Activated CD8-positive, alpha-beta memory T cell treated with anti-CD3 and anti-CD28 coated beads for 36 hours (primary cell): ENCODE data around the gene UGGT1. TPM values are rescaled to one million over a fixed set of nuclear protein-coding genes. Genes with fewer than 3 reads are reported as not detected.
"Not testable (repeated sequence)": the region's sequence is repeated elsewhere in the genome, so short reads cannot be mapped to it uniquely, and the experiment has no call there.

Source experiments
- CTCF ChIA-PET: fragments of 350-600 bp; sonication (Branson Sonifier 250); formaldehyde crosslinking; loops from one replicate; lab custom pipeline; 2021; ENCODE audit warnings: antibody characterized with exemption; lab: Charles Lee
- POLR2A ChIA-PET: fragments of 350-600 bp; sonication (Branson Sonifier 250); formaldehyde crosslinking; loops from one replicate; lab custom pipeline; 2021; ENCODE audit warnings: antibody characterized with exemption; lab: Charles Lee
- total RNA-seq, 2 experiments: library from RNA; stranded (reverse); gene quantifications; one replicate each; pipeline ENCODE4 v1.2.3, GENCODE V29; 2021

The UGGT1 gene
- total RNA-seq, 2 experiments from 2014 or later: 54.1 to 55.6 TPM

DNA sequence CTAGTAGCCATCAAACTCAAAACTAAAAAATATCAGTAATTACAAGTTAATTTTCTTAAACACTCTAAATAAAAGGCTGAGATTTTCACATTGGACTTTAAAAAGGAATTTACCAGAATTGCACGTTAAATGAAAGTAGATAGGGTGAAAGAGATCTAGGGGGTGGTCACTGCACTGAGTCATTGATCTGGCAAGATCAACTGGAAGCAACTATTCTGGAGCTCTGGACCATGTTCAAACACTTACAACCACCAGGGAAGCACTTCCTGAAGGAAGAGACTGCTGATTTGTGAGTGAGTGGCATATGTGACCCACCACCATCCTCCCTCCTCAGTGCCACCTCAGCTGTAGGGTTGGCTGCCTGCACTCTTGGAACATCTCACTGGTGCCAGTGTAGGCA, 111.8 kb downstream of the UGGT1 start:
- POLR2A ChIA-PET: interaction anchor here (0.9 kb wide), 1 partner anchor 10 kb away, joined by 3 read pairs; no protein-coding TSS in a partner anchor
- CTCF ChIA-PET: no interaction called here

DNA sequence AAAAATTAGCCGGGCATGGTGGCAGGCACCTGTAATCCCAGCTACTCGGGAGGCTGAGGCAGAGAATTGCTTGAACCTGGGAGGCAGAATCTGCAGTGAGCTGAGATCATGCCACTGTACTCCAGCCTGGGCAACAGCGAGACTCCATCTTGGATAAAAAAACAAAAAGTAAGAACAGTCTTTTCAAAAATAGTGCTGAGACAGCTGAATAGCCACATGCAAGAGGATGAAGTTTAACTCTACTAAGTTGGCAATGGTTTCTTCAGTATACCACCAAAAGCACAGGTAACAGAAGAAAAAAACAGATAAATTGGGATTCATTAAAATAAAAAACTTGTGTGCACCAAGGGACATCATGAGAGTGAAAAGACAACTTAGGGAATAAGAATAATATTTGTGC, 115.2 kb downstream of the UGGT1 start:
- ChIA-PET POLR2A (no interaction called here), CTCF (no interaction called here)

DNA sequence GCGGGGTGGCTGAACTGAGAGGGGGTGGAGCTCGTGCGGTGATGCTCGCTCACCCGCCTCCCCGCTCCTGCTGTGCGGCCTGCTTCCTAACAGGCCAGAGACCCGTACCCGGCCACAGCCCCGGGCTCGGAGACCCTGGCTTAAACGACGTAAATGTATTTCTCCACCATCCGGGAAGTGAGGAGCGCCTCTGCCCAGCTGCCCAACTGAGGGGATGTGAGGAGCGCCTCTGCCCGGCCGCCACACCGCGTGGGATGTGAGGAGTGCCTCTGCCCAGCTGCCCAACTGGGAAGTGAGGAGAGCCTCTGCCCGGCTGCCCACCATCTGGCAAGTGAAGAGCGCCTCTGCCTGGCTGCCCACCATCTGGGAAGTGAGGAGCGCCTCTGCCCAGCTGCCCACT, 117.0 kb downstream of the UGGT1 start:
- CTCF ChIA-PET: no interaction called here

DNA sequence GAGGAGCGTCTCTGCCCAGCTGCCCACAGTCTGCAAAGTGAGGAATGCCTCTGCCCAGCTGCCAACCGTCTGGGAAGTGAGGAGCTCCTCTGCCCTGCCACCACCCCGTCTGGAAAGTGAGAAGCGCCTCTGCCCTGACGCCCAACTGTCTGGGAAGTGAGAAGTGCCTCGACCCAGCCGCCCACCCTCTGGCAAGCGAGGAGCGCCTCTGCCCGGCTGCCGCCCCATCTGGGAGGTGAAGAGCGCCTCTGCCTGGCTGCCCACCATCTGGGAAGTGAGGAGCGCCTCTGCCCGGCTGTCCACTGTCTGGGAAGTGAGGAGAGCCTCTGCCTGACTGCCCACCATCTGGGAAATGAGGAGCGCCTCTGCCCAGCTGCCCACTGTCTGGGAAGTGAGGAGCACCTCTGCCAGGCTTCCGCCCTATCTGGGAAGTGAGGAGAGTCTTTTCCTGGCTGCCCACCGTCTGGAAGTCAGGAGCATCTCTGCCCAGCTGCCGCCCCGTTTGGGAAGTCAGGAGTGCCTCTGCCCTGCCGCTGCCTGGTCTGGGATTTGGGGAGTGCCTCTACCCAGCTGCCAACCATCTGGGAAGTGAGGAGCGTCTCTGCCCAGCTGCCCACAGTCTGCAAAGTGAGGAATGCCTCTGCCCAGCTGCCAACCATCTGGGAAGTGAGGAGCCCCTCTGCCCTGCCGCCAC, 117.8 kb downstream of the UGGT1 start:
- POLR2A ChIA-PET, CTCF ChIA-PET: not testable (repeated sequence)

More for the DNA sequence above, 117.0 kb downstream of the UGGT1 start:
- POLR2A ChIA-PET: no interaction called here

DNA sequence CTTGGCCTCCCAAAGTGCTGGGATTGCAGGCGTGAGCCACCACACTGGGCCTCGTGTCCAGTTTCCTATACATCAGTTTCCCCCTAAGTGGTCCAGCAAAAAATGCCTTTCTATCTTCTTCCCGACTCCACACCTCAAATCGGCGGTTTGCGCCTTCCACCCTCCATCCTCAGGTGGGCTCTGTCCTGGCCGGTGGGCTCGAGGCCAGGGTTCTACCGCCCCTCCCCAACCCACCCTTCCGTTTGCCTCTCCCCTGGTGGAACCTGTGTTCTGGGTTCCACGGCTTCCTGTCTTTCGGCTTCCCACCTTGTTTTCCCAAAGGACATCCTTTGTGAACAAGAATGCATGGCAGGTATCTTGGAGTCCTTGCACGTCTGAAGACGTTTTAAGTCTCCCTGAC, 123.3 kb downstream of the UGGT1 start:
- ChIA-PET CTCF (no interaction called here), POLR2A (no interaction called here)

DNA sequence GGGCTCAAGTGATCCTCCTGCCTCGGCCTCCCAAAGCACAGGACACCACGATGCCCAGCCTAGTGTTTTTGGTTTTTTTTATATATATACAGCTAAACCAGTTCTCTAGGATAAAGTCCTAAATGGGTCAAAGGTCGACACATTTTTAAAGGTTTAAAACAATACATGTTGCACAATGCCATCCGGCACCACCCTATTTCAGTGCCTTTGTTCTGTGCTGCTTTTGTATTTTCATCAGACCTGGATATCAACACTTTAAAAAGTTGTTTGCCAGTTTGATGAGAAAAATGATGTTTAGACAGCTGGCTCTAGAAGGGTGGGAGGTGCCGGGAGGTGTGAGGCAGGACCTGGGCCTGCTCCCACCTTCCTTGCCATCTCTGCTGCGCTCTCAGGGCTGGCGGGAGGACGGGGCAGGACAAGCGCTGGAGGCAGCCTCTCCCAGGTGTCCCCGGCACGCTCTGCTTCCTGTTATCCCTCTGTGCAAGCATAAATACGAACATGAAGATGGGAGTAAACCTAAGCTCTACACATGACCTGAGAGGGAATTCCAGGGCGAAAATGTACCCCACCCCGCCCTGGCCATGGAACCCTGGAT, 124.0 kb downstream of the UGGT1 start:
- ChIA-PET POLR2A (no interaction called here), CTCF (no interaction called here)

DNA sequence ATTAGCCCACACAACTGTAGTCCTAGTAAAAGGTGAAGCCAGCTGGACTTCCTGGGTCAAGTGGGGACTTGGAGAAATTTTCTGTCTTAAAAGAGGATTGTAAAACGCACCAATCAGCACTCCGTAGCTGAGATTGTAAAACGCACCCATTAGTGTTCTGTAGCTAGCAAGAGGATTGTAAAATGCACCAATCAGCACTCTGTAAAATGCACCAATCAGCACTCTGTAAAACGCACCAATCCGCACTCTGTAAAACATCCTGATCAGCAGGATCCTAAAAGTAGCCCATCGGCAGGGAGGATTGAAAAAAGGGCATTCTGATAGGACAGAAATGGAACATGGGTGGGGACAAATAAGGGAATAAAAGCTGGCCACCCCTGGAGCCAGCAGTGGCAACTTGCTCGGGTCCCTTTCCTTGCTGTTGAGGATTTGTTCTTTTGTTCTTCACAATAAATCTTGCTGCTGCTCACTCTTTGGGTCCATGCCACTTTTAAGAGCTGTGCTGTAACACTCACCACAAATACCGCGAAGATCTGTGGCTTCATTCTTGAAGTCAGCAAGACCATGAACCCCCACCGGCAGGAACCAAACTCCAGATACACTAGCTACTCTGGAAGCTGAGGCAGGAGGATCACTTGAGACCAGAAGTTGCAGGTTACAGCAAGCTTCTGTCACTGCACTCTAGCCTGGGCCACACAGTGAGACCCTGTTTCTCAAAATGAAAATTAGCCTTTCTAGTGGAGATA, 125.1 kb downstream of the UGGT1 start:
- CTCF ChIA-PET: no interaction called here
- POLR2A ChIA-PET: no interaction called here

DNA sequence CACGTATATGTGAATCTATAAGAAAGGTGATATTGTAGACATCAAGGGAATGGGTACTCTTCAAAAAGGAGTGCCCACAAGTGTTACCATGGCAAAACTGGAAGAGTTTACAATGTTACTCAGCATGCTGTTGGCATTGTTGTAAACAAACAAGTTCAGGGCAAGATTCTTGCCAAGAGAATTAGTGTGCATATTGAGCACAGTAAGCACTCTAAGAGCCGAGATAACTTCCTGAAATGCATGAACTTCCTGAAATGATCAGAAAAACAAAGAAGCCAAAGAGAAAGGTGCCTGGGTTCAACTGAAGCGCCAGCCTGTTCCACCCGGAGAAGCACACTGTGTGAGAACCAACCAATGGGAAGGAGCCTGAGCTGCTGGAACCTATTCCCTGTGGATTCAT, 126.7 kb downstream of the UGGT1 start:
- ChIA-PET CTCF (no interaction called here), POLR2A (no interaction called here)

DNA sequence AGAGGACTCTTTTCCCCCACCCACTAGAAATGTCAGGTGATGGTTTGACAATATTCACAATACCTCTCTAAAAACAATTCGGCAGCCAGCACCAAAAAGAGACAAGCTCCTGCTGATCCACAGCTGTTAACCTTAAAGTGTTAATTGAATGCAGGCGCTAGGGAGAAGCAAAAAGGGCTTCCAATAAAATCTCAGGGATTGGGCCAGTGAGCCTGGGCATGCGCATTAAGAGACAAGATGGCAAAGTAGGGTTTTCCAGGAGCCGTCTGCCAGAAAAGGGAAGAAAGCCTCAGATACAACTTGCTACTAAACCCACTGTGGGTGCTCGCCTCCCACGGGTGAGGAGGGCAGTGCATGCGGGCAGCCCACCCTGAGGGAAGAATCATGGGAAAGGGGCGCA, 128.9 kb downstream of the UGGT1 start:
- ChIA-PET CTCF (no interaction called here), POLR2A (no interaction called here)

DNA sequence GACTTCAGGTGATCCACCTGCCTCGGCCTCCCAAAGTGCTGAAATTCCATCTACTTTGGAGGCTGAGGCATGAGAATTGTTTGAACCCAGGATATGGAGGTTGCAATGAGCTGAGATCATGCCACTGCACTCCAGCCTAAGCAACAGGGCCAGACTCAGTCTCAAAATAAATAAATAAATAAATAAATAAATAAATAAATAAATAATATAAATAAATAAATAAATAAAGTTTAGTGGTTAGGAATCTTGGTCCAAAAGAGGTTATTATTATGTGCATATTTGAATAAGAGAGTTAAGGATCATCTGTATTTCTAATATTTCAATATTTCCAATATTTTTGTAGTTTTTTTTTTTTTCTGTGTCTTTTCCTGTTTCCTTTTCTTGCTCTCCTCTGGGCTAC, 136.9 kb downstream of the UGGT1 start:
- POLR2A ChIA-PET: interaction anchor here (0.7 kb wide), 1 partner anchor 63 kb away, joined by 3 read pairs; no protein-coding TSS in a partner anchor
- CTCF ChIA-PET: no interaction called here

DNA sequence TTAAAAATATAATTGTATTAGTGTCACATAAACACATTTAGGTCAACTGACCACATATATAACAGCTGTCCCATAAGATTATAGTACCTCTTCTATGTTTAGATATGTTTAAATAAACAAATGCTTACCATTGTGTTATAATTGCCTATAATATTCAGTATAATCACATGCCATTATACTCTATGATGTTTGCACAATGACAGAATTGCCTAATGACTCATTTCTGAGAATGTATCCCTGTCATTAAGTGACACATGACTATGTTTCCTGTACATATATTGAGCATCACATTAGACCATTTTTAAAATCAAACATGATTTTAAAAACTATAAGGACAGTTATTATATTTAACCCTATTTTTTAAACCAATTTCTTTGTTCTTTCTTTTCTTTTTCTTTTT, 137.9 kb downstream of the UGGT1 start:
- ChIA-PET POLR2A (interaction anchor here (0.6 kb wide), 1 partner anchor 741 kb away, joined by 6 read pairs; no protein-coding TSS in a partner anchor), CTCF (no interaction called here)

DNA sequence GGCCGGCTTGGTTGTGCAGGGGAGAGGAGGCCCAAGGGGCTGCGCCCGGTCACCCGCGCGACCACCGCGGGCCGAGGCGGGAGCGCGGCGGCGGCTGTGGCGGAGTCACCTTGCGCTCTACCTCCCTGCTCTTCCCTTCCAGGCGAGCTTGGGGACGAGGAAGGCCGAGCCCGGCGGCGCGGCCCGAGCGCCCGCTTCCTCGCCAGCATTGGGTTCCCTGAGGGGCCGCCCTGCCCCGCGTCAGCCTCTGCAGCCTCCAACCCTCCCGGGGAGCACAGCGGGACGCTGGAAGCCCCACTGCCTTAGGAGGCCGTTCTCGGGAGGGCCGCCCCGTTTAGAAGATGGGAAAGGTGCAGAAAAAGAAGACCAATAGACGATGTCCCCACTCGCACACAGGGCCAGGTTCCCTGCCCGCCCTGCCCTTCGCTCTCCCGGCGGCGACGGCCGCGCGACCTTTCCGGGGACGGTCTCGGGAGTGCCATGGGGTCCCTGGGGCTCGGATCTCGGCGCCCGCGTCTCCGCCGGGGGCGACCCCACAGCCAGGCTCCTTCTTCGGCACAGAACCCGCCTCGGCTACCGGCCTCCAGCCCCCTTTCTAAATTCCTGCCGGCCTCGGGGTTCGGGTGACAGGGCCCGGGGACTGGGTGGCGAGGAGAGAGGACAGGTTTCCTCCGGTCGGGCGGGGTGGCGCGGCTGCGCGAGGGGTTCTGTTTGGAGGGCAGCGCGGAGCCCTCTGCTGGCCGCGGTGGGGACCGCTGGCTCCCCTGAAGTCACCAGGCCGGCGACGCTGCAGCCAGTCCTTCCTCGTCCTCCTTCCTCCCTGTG, 142.2 kb downstream of the UGGT1 start:
- ChIA-PET POLR2A (no interaction called here), CTCF (interaction anchor here (0.8 to 1.5 kb wide), 4 partner anchors 12 to 170 kb away, joined by 3 read pairs; no protein-coding TSS in a partner anchor)

DNA sequence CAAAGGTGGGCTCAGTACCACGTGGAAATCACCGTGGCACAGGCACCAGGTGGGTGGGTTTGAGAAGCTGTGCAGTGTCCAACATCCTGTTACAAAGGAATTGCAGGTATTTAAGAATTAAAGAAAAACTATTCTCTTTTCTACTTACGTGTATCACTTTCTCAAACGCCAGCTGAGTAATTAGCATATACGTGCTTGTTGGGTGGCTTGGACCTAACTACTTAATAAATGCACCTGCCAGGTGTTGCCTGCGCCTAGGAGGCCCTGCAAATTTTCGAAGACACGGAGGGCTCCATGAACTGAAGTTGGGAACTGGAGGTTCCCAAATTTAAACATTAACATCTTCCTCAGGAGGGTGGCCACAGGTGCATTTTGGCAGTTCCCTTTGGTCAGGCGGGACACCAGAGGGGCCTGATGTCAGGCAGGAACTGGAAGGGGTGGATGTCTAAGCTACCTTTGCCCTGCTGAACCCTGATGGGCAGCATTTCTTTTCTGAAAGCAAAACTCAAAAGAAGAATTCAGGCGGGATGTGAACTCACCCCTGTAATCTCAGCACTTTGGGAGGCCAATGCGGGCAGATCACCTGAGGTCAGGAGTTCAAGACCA, 142.9 kb downstream of the UGGT1 start:
- ChIA-PET POLR2A (no interaction called here), CTCF (interaction anchor here (0.5 to 1.0 kb wide), 5 partner anchors 11 to 389 kb away, joined by 3 to 4 read pairs (median 3); no protein-coding TSS in a partner anchor)

DNA sequence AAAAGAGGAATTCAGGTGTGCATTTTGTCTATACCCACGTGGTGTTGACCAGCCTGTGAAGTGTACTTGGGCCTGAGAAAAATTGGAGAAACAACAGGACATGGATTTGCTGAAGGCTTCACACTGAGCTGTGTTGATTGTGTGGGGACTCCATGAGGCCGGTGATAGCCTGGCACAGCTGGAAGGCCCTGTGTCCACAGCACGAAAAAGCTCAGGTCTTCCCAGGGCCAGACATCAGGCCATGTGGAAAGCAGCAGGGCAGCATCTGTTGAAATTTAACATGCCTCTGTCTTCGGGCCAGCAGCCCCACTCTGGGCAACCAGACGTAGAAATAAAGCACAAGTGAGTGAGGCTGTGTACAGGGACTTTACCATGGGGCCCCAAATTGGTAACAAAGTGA, 143.6 kb downstream of the UGGT1 start:
- POLR2A ChIA-PET: no interaction called here
- CTCF ChIA-PET: interaction anchor here (0.5 to 1.0 kb wide), 3 partner anchors 54 to 388 kb away, joined by 3 to 4 read pairs (median 3); no protein-coding TSS in a partner anchor

DNA sequence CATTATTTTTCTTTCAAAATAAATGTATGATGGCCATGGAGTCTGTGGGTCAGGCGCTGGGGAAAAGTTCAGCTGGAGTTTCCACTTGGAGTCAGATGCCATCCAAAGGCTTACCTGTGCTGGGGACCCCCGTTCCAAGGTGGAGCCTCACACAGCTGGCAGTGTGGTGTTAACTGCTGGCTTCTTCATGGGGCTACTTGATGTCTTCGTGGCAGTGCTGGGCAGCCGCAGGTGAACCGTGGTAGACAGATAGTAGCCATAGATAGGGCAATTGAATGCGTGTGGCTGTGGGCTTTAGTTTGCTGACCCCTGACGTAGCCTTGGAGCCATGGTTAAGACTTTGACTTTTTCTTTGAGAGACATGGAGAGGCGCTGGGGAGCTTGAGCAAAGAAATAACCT, 144.6 kb downstream of the UGGT1 start:
- CTCF ChIA-PET: no interaction called here
- POLR2A ChIA-PET: no interaction called here

DNA sequence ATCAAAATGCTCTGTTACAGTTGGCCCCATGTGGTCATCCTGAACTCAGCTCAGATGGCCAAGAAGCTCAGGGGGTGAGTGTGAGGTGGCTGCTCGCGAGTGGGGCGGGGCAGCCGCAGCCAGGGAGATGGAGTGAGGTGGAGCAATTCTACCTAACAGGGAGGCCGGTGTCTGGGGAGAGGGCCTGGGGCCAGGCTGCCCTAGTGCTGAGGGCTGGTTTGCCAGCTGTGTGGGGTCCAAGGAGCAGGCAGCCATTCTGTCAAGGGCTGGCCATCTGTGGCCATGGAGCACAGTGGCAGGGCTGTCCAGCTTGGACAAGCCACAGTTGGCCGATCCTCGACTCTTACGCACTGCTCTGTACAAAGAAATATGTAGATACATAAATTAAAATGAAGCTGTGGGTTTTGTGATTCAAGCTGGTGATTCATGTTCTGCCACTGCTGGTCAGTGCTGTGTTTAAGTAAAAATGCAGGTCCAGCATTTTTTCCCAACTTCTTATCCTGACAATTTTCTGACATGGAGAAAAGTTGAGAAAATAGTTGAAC, 145.6 kb downstream of the UGGT1 start:
- ChIA-PET CTCF (no interaction called here), POLR2A (no interaction called here)

DNA sequence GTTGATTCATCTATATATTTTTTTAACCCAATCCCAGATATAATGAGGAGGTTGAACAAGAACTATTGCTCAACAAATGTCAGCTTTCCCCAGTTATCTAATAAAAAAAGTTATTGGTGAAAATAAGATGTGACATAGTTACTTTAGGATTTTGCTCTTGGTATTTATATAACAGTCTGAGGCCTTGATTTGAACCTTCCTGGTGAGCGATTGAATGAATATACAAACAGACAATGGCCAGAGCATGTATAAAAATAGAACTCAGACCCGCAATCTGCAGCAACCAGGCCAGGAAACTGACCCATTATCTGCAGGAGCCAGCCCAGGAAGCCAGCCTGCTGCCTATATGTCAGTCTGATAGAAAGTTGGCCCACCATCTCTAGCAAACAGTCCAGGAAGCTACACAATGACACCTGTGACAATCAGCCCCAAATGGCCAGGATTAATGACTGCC, 146.1 kb downstream of the UGGT1 start:
- ChIA-PET POLR2A (no interaction called here), CTCF (no interaction called here)

DNA sequence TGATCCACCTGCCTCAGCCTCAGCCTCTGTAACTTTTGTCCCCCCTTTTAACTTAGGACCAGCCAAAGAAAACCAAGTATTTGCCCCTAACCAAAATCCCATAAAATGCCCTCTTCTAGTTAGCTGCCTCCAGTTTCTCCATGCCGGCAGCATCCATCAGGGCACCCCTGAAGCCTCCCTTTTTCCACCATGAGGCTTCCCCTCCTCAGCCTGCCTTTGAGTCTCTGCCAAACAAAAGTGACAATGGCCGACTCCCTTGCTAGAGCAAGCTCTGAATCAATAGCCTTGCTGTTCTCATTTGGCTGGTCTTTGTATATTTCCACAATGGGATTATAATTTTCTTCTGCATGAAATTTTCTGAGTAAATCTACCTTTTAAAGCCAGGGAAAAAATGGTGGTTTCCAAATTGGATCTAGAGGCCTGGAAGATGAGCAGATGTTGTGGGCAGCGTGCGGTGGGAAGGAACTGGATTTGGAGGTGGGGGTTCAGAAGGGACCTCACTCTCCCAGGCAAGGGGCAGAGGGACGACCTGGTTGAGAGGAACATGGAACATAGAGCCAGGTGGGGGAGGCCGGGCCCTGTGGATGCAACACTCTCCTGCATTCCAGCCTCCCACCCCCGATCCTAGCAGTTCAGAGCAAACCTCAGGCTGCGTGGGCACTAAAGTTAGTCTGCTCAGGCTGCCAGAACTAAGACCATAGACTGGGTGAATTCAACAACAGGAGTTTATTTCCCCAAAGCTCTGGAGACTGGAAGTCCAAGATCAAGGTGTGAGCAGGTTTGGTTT, 147.1 kb downstream of the UGGT1 start:
- POLR2A ChIA-PET: no interaction called here
- CTCF ChIA-PET: no interaction called here
